ENCODE results near the gene COL28A1.

Gene COL28A1

DNA sequence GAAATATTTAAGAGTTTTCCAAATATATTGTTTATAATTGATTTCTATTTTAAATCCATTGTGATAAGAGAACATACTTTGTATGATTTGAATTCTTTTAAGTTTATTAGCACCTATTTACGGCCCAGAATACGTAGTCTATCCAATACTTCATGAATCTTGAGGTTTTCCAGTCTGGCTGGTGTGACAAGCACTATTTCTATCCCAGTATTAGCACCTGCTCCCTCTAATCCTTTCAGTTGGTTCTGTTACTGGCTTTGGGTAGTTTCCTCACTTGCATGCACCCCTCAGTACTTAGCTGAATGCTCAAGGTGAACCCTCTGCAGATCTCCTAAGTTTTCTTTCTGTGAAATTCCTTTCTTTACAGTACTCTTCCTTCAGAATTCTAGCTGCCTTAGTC, 186.5 kb downstream of the COL28A1 start:
- in situ Hi-C loops (cut with HindIII; ENCODE audit: low sequenced_read_pairs) = no loop called here

DNA sequence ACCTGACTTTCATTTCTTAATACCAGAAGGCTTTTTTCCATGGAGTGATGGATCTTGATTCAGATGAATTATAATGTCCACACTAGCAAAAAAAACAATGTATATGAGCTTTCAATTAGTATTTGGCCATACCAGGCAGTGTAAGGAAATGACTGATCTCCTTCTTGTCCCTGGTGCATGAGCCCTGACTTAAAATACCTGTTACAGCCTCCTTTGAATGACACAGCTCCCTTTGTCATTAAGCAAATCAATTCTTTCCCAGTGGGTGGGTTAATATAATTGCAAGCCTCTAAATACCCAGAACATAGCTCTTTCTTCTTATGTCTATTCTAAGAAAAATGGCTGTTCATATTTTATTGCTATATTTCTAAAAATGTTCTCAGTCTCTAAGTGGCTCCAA, 188.6 kb downstream of the COL28A1 start:
- in situ Hi-C loops (cut with HindIII; ENCODE audit: low sequenced_read_pairs) = no loop called here

DNA sequence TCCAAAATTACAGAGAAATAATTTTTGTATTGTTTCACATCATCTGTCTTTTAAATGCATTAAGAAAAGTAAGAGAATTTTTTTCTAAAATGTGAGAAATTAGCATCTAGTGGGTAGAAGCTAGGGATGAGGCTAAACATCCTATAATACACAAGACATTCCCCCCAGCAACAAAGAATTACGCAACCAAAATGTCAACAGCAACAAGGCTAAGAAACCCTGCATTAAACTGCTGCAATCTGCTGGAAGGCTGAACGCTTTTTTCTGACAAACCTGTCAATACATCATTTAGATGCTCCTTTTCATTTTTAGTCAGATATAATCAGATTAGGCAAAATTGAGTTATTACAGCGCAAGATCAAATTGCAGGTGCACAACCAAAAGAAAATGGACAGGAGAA, 191.1 kb downstream of the COL28A1 start:
- in situ Hi-C loops (cut with HindIII; ENCODE audit: low sequenced_read_pairs) = no loop called here

DNA sequence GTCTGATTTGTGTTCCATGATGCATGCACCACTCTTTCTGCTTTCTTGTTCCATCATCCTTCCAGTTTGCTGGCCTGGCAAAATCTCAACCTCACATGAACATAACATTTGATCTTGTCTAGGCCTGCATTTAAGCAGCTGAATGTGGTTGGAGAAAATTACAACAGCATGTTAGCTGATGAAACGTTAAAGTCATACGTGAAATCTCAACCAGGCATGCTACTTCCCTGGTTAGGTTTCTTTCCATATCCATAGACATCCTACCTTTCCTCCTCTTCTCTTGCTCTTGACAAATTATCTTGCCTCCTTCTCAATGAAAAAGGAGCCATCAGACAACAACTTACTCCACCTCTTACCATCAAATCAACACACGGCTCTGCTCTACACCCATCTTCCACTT, 199.8 kb downstream of the COL28A1 start:
- in situ Hi-C loops (cut with HindIII; ENCODE audit: low sequenced_read_pairs) = no loop called here

DNA sequence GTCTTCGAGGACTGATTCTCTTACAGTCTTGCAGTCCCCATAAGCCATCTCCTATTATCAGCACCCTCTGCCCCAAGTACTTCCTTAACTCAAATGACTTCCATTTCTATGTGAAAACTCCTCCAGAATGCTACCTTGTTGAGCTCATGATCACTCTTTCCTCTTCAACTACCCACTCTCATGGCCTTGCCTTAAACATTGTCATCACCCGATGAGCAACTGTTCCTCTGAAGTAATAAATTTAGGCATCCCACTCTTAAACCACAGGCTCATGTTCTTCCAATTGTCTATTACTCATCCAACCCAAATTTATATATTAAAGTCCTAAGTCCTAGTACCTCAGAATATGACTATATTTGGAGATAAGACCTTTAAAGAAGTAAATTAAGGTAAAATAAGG, 200.5 kb downstream of the COL28A1 start:
- in situ Hi-C loops (cut with HindIII; ENCODE audit: low sequenced_read_pairs) = no loop called here

DNA sequence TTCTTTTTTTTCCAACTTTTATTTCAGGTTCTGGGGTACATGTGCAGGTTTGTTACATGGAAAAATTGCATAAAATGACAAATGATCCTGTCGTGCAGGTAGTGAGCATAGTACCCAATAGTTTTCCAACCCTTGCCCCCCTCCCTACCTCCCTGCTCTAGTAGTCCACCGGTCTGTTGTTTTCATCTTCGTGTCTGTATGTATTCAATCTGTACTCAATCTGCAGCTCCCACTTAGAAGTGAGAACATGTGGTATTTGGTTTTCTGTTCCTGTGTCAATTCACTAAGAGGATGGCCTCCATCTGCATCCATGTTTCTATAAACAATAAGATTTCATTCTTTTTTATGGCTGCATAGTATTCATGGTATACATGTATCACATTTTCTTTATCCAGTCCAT, 202.1 kb downstream of the COL28A1 start:
- in situ Hi-C loops (cut with HindIII; ENCODE audit: low sequenced_read_pairs) = no loop called here

DNA sequence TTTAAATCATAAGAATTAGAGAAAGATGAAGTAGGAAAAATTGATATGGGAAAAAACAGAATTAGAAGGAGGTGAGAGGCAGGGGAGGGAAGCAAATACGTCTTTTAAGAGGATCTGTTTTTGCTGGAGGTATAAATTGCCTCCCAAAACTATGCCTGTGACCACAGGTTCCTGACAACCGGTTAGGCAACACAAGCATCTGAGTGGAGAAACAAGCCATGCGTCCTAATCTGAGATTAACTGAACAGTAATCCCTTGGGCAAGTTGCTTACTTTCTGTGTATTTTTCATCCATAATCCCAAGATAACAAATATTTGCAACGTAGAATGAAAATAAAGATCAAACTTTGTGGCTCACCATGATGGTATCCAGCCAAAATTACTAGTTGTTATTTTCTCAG, 204.2 kb downstream of the COL28A1 start:
- in situ Hi-C loops (cut with HindIII; ENCODE audit: low sequenced_read_pairs) = no loop called here

DNA sequence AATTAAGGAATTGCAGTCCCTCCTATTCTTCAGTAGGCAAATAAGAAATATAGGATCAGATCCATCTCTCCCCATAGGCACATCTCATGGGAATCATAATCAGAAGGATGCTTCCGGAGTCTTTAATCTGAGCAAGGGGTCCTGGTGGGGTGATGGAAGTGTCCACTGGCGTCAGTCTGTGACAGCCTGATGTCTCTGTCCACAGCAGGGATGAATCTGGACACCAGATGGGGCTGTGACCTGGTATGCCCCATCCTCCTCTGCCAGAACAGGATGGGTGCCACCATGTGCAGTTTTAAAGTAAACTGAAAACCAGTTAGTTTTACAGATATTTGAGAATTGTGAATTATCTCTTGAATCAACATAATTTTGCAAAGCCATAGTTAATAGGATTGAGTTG, 204.7 kb downstream of the COL28A1 start:
- in situ Hi-C loops (cut with HindIII; ENCODE audit: low sequenced_read_pairs) = no loop called here

DNA sequence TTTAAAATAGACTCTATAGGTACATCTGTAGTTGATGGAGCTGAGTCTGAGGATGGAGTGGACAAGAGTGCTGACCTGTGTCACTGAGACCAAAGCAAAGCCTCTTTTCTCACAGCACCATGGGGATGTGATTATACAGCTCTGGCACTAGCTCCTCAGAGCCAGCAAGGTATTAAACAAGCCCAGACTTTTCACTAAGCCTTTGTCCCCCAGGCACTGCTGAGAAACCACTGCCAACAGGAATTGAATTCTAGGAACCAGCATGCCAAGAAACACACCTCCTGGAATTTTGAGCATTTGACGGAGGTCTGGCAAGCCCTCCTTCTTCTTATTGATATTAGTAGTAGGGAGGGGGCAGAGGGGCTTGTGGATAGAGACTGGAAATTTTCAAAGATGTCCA, 206.3 kb downstream of the COL28A1 start:
- in situ Hi-C loops (cut with HindIII; ENCODE audit: low sequenced_read_pairs) = no loop called here

DNA sequence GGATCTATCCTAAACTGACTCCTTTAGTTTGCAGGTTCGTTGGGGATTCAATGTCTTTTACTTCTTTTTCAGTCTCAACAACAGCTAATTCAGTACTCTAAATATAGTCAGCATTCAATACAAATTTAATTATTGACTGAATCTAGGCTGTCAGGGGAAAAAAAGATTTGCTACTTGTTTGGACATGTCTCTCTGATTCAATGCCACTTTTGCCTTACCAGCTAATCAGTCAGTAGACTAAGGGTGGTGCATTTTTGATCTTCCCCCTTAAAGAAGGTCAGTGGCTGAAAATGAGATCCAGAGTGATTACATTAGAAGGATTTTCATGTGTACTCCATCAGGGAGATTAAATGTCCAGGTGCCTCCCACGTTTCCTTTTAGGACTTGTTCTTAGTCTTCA, 208.2 kb downstream of the COL28A1 start:
- in situ Hi-C loops (cut with HindIII; ENCODE audit: low sequenced_read_pairs) = no loop called here

DNA sequence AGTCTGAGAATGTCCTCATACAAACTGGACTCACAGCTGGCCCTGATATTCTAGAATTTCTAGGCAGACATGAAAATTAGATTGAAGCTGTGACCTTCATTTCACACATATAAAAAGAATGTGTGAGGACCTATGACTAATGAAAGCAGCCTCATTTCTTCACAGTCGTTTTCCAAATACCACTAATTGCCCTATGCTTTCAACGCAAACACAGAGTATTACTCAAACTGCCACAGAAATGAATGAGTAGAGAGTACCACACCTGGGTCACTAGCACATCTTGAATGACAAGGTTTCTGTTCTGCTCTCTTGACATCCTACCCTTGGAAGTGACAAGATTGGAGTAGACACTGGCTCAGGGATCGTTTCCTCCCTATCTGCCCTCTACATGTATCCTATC, 211.0 kb downstream of the COL28A1 start:
- in situ Hi-C loops (cut with HindIII; ENCODE audit: low sequenced_read_pairs) = no loop called here

DNA sequence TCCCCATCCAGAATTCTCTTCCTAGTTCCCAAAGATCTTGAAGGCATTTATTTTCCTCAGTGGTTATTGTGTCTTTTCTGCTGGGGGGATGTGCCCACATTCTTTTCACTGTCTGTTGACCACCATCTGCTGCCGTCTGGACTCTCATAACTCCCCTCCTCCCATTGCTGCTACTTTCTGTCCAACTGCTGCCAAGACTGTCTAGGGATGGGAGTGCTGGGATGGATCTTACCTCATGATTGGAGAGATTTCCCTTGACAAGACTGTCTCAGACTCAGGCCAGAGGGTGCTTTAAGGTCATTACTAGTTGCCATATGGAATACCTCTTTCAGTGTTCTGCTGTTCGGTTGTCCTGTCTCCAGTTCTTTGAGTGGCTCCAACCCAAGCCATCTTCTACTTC, 211.8 kb downstream of the COL28A1 start:
- in situ Hi-C loops (cut with HindIII; ENCODE audit: low sequenced_read_pairs) = no loop called here

DNA sequence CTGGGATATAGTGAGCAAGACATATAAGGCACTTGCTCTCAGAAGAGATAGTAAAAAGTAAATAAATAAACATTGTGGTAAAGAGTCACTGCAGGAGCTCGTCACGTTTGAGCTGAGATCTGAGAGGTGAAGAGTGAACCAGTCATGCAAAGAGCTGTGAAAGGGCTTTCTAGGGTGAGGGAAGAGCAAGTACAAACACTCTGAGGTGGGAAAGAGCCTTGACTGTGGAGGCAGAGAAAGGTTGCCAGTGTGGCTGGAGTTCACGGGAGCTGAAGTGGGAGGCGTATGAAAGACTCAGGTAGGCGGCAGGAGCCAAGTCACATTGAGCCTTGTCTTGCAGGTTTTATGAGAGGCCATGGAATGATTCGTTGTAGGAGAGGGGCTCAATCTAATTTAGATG, 212.3 kb downstream of the COL28A1 start:
- in situ Hi-C loops (cut with HindIII; ENCODE audit: low sequenced_read_pairs) = no loop called here

DNA sequence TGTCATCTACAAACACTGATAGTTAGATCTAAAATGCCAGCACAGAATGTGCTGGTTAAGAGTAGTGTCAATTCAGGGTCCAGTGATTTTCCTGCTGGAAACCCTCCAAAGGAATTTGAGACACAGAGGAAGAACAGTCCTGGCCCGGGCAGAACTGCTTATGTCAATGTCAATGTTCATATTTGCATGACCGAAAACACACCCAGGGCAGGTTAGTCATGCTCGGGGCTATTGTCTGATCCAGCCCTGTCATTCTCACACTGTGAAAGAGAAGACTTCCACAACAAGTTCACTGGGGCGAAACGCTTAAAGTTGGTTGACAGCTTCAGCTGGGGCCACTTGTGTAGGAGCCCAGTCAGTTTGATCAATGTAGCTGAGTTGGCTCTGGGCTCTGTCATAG, 214.0 kb downstream of the COL28A1 start:
- in situ Hi-C loops (cut with HindIII; ENCODE audit: low sequenced_read_pairs) = no loop called here

DNA sequence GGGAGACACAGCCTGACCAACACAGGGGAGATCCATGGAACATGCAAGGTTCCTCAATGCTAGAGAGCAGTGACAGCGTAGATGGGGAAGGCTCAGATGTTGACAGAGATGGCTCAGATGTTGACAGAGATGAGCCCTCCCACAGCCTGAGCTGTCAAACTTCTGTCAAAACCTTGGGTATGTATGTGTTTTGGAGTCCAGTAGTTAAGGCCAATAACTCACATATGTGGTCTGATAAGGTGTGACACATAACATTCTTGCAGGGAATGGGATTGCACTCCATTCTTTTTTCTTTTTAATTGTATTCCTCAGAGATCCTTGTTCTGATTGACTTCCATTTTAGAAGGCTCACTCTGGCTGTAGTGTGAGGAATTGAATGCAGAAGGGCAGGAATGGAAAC, 217.1 kb downstream of the COL28A1 start:
- in situ Hi-C loops (cut with HindIII; ENCODE audit: low sequenced_read_pairs) = no loop called here

DNA sequence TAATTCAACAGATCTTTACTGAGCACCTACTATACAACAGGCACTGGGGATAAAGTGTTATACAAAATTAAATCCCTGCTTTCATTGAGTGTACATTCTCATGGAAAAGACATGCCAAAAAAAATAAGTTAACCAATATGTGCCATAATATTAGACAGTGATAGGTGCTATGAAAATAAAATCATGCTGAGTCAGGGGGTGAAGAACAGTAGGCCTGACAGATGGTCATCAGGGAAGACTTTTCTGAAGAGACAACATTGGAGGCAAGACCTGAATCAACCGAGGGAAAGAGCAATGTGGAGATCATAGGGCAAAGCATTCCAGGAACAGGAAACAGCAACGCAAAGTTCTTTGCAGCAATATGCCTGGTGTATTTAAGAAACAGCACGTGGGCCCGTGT, 217.8 kb downstream of the COL28A1 start:
- in situ Hi-C loops (cut with HindIII; ENCODE audit: low sequenced_read_pairs) = no loop called here

DNA sequence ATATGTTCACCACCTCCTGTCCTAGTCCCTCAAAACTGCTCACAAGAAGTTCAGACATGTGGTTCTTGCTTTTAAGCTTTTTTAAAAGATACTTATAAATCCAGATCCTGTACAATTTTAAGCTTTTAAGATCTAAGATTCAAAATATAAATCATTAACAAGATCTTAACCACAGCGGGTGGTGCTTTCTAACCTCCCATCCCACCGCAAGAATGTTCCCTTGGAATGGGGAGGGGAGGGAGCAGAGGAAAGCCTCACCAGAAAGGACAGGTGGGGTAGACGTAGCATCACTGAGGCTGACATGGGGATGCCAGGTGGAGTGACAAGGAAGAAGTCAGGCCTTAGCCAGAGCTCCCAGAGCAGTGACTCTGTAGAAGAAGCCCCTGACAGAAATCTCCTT, 219.8 kb downstream of the COL28A1 start:
- in situ Hi-C loops (cut with HindIII; ENCODE audit: low sequenced_read_pairs) = no loop called here

DNA sequence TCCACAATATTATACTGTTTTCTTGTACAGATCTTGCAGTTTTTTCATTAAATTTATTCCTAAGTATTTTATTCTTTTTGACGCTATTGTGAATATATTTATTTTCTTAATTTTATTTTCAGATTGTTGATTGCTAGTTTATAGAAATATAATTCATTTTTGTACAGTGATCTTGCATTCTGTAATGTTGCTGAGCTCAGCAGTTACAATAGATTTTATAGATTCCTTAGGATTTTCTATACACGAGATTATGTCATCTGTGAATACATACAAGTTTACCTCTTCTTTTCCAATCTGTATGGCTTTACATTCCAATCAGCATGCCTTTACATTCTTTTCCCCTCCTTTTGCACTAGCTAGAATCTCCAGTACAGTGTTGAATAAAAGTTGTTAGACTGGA, 223.3 kb downstream of the COL28A1 start:
- in situ Hi-C loops (cut with HindIII; ENCODE audit: low sequenced_read_pairs) = no loop called here

DNA sequence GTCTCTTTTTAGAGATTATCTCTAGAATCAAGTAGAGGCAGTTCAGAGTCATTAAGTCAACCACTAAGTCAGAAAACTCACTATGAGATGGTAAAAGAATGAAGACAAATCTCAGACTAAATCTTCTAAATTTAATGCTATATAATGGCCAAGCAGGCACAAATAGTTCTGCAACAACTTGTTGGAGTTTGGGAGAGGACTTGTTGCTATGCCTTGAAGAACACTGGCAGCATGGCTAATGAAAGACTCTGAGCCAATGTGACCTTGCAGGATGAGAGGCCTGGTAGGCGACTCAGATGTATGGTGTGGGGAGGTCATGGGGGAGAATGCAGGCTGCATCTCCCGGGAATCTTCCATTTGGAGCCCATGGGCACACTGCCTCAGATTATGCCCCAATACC, 224.7 kb downstream of the COL28A1 start:
- in situ Hi-C loops (cut with HindIII; ENCODE audit: low sequenced_read_pairs) = no loop called here

DNA sequence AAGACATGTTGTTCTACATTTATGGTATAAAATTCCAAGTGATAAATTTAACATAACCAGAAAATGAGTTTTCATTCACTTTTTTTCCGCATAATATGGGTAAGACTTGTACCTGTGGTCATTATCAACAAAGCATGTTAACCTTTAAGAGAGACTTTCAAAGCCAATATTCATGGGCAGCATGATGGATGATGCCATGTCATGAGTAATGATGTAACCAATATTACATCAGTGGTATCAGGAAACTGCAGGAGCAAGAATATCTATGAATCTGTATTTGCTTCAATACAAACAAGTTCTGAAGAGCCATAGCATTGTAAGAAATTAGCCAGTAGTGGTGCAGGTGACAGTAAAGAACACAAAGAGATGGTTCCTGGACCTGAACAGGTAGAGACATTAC, 226.5 kb downstream of the COL28A1 start:
- in situ Hi-C loops (cut with HindIII; ENCODE audit: low sequenced_read_pairs) = no loop called here
